MCF 10A (cell line): Measurements from ENCODE around the gene NASP. TPM values are rescaled to one million over a fixed set of nuclear protein-coding genes. Genes with fewer than 3 reads are reported as not detected.

Source experiments
- BruUV-seq: library from RNA; stranded (reverse); fragments of 400-500 nt; replicated peaks from 2 replicates; lab custom pipeline; 2021; lab: Mats Ljungman, UMichigan
- CTCF ChIA-PET: fragments of 300-600 bp; sonication (Branson Sonifier 250); formaldehyde crosslinking; extraction: SDS; loops from one replicate; lab custom pipeline; 2021; ENCODE audit warnings: antibody characterized with exemption, inconsistent platforms; lab: Yijun Ruan, JAX
- POLR2A ChIA-PET: fragments of 300-600, 350-650 bp; sonication (Branson Sonifier 250); formaldehyde crosslinking; extraction: SDS; loops from one replicate; lab custom pipeline; 2020; ENCODE audit warnings: antibody characterized with exemption, inconsistent platforms; lab: Yijun Ruan, JAX
- DNase-seq: peaks from one replicate; pipeline ENCODE4 v3.0.0-alpha.2; 2018; ENCODE audit not compliant: unreplicated experiment
- H3K27ac Mint-ChIP-seq: one replicate; pipeline ENCODE4 v1.8.0; 2022; ENCODE audit warnings: mild to moderate bottlenecking, low read depth, mixed read lengths; ENCODE audit not compliant: unreplicated experiment
- H3K27me3 Mint-ChIP-seq: one replicate; pipeline ENCODE4 v1.8.0; 2022; ENCODE audit warnings: mixed read lengths; ENCODE audit not compliant: insufficient read depth, unreplicated experiment
- H3K36me3 Mint-ChIP-seq: one replicate; pipeline ENCODE4 v1.8.0; 2022; ENCODE audit warnings: mild to moderate bottlenecking, moderate library complexity, mixed read lengths; ENCODE audit not compliant: insufficient read depth, unreplicated experiment
- H3K4me1 Mint-ChIP-seq: one replicate; pipeline ENCODE4 v1.8.0; 2022; ENCODE audit warnings: mixed read lengths; ENCODE audit not compliant: insufficient read depth, unreplicated experiment
- H3K4me3 Mint-ChIP-seq: one replicate; pipeline ENCODE4 v1.8.0; 2022; ENCODE audit warnings: mild to moderate bottlenecking, moderate library complexity, mixed read lengths; ENCODE audit not compliant: unreplicated experiment
- H3K9me3 Mint-ChIP-seq: one replicate; pipeline ENCODE4 v1.8.0; 2022; ENCODE audit warnings: mixed read lengths; ENCODE audit not compliant: unreplicated experiment
- CTCF ChIP-seq: fragments of 200-600 bp; IDR thresholded peaks from one replicate; pipeline ENCODE4 v1.8.0; 2022; ENCODE audit warnings: antibody characterized with exemption, mild to moderate bottlenecking; ENCODE audit not compliant: unreplicated experiment
- intact Hi-C: fragments of 100-400 bp; cut with micrococcal nuclease; formaldehyde crosslinking; loops from 2 replicates; pipeline ENCODE4 v1.14.1; 2022
- total RNA-seq: library from RNA; stranded (reverse); gene quantifications from 2 replicates; pipeline ENCODE4 v1.2.3, GENCODE V29; 2022

Gene NASP
- total RNA-seq, 1 experiment from 2014 or later = 84.6 TPM

- TF ChIP-seq CTCF = no peak
- intact Hi-C loops = no loop called here
- DNase-seq = no peak
- Mint-ChIP-seq H3K4me3 (no peak overlapping the region), H3K36me3 (peaks cover 70% of the 10 kb centered on the region), H3K27ac (peak overlapping the region; percentile 26), H3K4me1 (no peaks in the 10 kb centered on the region), H3K27me3 (no peaks in the 10 kb centered on the region), H3K9me3 (no peaks in the 10 kb centered on the region)
- ChIA-PET CTCF (interaction anchor here (0.5 to 0.6 kb wide), 2 partner anchors 19 to 221 kb away, joined by 3 read pairs; no protein-coding TSS in a partner anchor), POLR2A (no interaction called here)
- TSS peak; percentile 85 for BruUV-seq
These were observed 23.7 kb downstream of the NASP start for GRCh38 chr1:45607404-45608074.

GRCh38 chr1:45608175-45609156, 24.6 kb downstream of the NASP start:
- POLR2A ChIA-PET = interaction anchor here (0.7 to 1.4 kb wide), 3 partner anchors 12 to 53 kb away, joined by 3 read pairs; no protein-coding TSS in a partner anchor
- TF ChIP-seq CTCF = no peak
- no TSS peak for BruUV-seq
- H3K27me3 Mint-ChIP-seq = no peaks in the 10 kb centered on the region
- H3K4me3 Mint-ChIP-seq = no peak overlapping the region
- H3K9me3 Mint-ChIP-seq = no peaks in the 10 kb centered on the region
- CTCF ChIA-PET = interaction anchor here (0.5 to 0.6 kb wide), 2 partner anchors 18 to 222 kb away, joined by 3 read pairs; no protein-coding TSS in a partner anchor
- peak overlapping the region; percentile 26 for H3K27ac Mint-ChIP-seq
- peaks cover 5% of the 10 kb centered on the region for H3K4me1 Mint-ChIP-seq
- peaks cover 65% of the 10 kb centered on the region for H3K36me3 Mint-ChIP-seq
- DNase-seq = no peak
- intact Hi-C loops = no loop called here

- intact Hi-C loops = no loop called here
- no peak for TF ChIP-seq CTCF
- POLR2A ChIA-PET = no interaction called here
- no peaks in the 10 kb centered on the region for H3K27me3 Mint-ChIP-seq
- CTCF ChIA-PET = interaction anchor here (0.6 to 1.2 kb wide), 2 partner anchors 23 to 389 kb away, joined by 3 to 4 read pairs; no protein-coding TSS in a partner anchor
- H3K4me3 Mint-ChIP-seq = no peak overlapping the region
- H3K36me3 Mint-ChIP-seq = peaks cover 53% of the 10 kb centered on the region
- no peaks in the 10 kb centered on the region for H3K9me3 Mint-ChIP-seq
- H3K27ac Mint-ChIP-seq = no peak overlapping the region
- no TSS peak for BruUV-seq
- H3K4me1 Mint-ChIP-seq = peaks cover 5% of the 10 kb centered on the region
- DNase-seq = no peak
These were observed 26.9 kb downstream of the NASP start for GRCh38 chr1:45610589-45611226.
